Measurements from ENCODE around the gene ERC2.

DNA sequence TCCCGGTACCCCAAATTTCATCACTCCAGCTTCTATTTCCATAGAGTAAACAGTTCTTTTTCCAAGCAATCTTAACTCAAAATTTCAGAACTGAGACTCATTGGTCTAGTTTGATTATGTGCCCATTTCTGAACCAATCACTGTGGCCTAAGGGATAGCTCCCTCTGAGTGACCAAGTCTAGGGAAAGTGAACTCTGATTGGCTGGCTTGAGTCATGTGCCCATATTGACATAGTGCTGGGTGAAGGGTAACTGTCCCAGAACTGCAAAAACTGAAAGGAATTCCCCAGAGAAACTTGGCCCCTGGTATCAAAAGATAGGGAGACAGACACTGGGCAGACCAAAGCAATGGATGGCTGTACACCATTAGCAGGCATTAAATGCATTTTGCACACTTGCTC, 810.0 kb downstream of the ERC2 start:
- TF ChIP-seq CTCF (IDR thresholded peaks at IDR 0.05; ENCODE audit: insufficient read depth, low read depth, low read length), result no peak
- TF ChIP-seq EZH2 (IDR thresholded peaks at IDR 0.05; ENCODE audit: insufficient read depth, low read length), result no peak

Data from astrocyte (in vitro differentiated cells and primary cell).